GM08714 (cell line): ENCODE measurements around the gene MCOLN2.
A peak's percentile ranks its signal among the peaks of the same experiment; 100 is the strongest.
"Not testable (repeated sequence)": the region's sequence is repeated elsewhere in the genome, so short reads cannot be mapped to it uniquely, and the experiment has no call there.

Experiments
- H3K4me3 ChIP-seq: fragments of 200-500 bp; sonication (Bioruptor generic); 2 replicates; pipeline ENCODE4 v1.5.1; 2014; ENCODE audit warnings: mild to moderate bottlenecking, low read length, inconsistent platforms
- ZNF274 ChIP-seq: IDR thresholded peaks from 2 replicates; pipeline ENCODE4 v1.6.1; 2012; ENCODE audit warnings: mild to moderate bottlenecking, low read depth, low read length

MCOLN2 gene

GRCh38 chr1:84996846-84997666 is at the start of gene MCOLN2:
MCOLN2 (minus strand) TSS chr1:84997113; CDS start chr1:84996872, 241 bp downstream.
- H3K4me3 ChIP-seq: peak within 1 kb of the TSS; percentile 92

DNA sequence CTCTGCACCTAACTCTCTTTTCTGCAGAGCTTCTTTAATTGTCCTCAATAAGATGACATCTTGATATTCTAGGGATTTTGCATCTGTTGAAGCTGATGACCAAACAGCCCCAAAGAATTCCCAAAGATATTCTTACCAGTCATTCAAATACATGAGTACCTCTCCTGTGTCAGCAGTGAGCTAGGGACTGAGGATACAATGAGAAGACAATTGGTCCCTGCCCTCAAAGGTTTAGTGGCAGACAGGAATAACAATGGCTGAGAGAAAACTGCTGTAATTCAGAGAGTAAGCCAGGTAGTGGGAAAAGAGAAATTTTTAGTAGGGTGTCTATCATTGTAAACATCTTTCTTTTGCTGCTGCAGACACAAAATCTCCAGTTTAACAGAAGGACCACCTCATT is 45.5 kb upstream of the MCOLN2 start:
- TF ChIP-seq ZNF274: no peak
- H3K4me3 ChIP-seq: no peak overlapping the region

More at GRCh38 chr1:84996846-84997666, at the start of gene MCOLN2:
- TF ChIP-seq ZNF274: no peak

- H3K4me3 ChIP-seq: no peak overlapping the region
- TF ChIP-seq ZNF274: no peak
Observed at GRCh38 chr1:85041793-85042192, 44.9 kb upstream of the MCOLN2 start.

- TF ChIP-seq ZNF274: no peak
Observed at GRCh38 chr1:85033221-85033620, 36.3 kb upstream of the MCOLN2 start.

DNA sequence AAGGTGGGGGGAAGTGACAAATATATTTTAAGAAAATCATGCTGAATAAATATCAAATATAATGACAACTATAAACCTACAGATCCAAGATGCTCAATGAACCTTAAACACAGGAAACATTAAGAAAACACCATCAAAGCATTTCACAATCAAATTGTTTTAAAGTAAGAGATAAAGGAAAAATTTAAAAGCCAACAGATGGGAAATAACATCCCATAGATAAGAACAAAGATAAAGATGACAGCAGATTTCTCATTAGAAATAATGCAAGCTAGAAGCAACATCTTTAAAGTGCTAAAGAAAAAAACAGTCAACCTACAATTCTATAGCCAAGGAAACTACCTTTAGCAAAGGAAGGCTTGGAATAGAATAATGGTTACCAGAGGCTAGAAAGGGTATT is 33.6 kb upstream of the MCOLN2 start:
- no peak overlapping the region for H3K4me3 ChIP-seq
- no peak for TF ChIP-seq ZNF274

More at GRCh38 chr1:85033221-85033620, 36.3 kb upstream of the MCOLN2 start:
- H3K4me3 ChIP-seq: no peak overlapping the region

DNA sequence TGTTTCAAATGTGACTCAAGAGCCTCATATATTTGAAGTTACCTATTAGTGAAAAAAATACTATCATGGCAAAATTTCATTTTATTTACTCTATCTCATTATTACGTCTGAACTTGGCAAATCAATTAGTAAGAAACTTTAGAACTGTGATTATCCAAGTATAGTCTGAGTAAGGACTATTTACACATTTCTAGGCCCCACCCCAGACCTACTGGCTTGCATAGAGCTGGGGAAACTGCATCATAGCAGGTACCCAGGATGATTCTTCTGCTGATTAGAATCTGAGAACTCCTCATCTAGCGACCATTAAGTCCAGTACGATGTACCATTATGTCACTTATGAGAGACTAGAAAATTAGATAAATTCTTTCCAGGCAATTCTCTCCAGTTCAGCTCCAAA is 31.2 kb upstream of the MCOLN2 start:
- no peak overlapping the region for H3K4me3 ChIP-seq
- no peak for TF ChIP-seq ZNF274

- no peak overlapping the region for H3K4me3 ChIP-seq
- TF ChIP-seq ZNF274: no peak
Observed at GRCh38 chr1:85027242-85027983, 30.5 kb upstream of the MCOLN2 start.

DNA sequence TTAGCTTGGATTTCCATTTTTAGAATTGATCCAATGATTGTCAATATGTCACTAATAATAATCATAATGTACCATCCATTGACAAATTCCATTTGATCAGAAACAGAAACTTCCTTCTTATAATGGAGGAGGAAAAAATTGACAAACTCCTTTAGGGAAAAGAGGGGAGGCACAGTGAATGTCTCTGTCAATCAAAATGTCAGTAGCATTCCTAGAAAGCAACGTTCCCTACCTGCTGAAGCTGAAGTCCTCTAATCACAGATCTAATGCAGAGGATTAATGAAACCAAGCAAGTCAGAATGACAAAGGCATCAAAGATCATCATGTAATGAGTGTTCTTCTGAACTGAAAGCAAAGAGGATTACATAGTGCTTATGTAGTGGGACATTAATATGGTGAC is 29.0 kb upstream of the MCOLN2 start:
- no peak overlapping the region for H3K4me3 ChIP-seq
- no peak for TF ChIP-seq ZNF274

DNA sequence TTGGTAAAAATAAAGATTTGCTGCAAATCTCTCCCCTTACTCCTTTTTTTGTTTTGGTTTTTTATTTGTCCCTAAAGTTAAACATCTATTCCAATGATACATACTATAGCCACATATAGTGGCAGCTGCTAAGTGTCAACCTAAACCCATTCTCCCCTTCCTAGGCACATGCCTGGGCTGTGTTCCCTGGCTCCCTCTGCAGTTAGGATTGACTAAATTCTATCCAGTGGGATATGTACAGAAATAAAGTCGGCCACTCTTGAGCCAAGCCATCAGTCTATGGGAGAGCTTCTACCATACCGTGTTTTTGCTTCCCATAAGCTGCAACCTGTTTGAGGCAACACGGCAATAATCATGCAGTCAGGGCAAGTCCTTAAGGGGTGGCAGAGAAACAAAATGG is 27.8 kb upstream of the MCOLN2 start:
- TF ChIP-seq ZNF274: no peak

DNA sequence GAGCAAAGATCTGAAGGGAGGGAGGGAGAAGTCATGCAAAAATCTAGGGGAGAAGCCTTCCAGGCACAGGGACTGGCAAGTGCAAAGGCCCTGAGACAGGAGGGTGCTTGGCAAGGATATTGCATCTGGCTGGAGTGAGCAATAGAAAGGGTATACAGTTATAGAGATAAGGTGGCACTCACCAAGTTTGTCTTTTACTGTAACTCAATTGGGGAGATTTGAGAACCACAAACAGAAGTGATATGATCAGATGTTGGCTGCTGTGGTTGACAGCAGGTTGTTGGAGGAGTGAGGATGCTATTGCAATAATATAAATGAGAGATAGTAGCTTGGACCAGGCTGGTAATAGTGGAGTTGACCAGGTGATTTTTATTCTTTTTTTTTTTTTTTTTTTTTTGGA is 25.8 kb upstream of the MCOLN2 start:
- no peak overlapping the region for H3K4me3 ChIP-seq
- TF ChIP-seq ZNF274: no peak

More for the DNA sequence above, 27.8 kb upstream of the MCOLN2 start:
- H3K4me3 ChIP-seq: no peak overlapping the region

DNA sequence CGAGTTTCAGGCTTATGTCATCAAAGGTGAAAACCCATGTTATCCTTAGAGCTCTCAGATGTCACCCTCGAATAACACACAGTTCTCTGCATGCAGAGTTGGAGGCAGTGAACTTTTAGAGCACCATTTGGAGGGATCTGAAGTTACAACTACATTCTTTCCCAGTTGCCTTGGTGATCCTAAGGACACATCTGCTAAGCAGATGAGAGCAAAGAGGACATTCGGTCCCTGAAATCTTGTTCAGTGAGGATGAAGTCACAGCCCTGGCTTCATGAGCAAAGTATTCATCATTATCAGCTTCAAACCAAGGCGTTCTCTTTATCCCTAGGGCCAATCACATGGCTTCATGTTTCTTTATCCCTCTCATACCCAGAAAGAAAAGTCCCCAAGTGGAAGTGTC is 23.1 kb upstream of the MCOLN2 start:
- TF ChIP-seq ZNF274: no peak
- H3K4me3 ChIP-seq: no peak overlapping the region

- TF ChIP-seq ZNF274: no peak
- H3K4me3 ChIP-seq: no peak overlapping the region
Observed at GRCh38 chr1:85015826-85016225, 18.9 kb upstream of the MCOLN2 start.

DNA sequence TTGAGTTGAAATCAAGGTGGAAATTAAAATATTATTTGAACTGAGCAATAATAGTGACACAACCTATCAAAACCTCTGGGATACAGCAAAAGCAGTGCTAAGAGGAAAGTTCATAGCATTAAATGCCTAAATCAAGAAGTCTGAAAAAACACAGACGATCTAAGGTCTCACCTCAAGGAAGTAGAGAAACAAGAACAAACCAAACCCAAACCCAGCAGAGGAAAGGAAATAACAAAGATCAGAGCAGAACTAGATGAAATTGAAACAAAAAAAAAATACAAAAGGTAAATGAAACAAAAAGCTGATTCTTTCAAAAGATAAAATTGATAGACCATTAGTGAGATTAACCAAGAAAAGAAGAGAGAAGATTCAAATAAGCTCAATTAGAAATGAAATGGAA is 8.7 kb upstream of the MCOLN2 start:
- not testable (repeated sequence) for H3K4me3 ChIP-seq

DNA sequence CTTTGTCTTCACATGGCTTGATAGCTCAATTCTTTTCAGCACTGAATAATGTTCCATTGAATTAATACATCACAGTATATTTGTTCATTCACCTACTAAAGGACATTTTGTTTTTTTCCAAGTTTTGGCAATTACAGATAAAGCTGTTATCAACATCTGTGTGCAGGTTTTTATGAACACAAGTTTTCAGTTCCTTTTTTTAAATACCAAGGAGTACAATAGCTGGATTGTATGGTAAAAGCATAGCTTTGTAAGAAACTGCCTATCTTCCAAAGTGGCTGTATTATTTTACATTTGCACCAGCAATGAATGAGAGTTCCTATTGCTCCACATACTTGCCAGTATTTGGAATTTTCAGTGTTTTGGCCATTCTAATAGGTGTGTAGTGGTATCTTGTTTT is 4.8 kb upstream of the MCOLN2 start:
- no peak for TF ChIP-seq ZNF274
- no peak overlapping the region for H3K4me3 ChIP-seq

DNA sequence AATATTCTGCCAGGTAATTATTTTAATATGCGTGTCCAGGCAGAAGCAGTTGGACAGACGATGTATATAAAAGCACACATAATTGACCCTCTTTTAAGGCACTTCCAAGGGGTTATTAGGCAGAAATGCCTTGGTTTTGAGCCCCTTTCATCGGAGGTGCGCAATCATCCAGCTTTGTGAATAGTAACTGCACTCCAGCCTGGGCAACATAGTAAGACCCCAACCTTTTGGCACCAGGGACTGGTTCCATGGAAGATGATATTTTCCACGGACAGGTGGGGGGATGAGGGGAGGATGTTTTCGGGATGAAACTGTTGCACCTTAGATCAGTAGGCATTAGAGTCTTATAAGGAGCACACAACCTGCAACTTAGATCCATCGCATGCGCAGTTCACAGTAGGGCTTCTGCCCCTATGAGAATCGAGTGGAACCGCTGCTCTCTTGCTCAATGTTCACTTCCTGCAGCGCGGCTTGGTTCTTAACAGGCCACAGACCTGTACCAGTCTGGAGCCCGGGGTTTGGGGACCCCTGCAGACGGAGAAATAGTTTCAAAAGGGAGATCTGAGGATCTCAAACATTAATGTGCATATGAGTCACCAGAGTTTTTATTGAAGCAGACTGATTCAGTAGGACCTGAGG is 1.8 kb upstream of the MCOLN2 start:
- peak overlapping the region; percentile 92; the same call in 1 of the 2 replicates for H3K4me3 ChIP-seq
- no peak for TF ChIP-seq ZNF274
